ENCODE results near the gene FSIP1. TPM values are rescaled to one million over a fixed set of nuclear protein-coding genes. Genes with fewer than 3 reads are reported as not detected.

FSIP1 gene
- total RNA-seq, 1 donor from 2014 or later: 0.53 TPM

DNA sequence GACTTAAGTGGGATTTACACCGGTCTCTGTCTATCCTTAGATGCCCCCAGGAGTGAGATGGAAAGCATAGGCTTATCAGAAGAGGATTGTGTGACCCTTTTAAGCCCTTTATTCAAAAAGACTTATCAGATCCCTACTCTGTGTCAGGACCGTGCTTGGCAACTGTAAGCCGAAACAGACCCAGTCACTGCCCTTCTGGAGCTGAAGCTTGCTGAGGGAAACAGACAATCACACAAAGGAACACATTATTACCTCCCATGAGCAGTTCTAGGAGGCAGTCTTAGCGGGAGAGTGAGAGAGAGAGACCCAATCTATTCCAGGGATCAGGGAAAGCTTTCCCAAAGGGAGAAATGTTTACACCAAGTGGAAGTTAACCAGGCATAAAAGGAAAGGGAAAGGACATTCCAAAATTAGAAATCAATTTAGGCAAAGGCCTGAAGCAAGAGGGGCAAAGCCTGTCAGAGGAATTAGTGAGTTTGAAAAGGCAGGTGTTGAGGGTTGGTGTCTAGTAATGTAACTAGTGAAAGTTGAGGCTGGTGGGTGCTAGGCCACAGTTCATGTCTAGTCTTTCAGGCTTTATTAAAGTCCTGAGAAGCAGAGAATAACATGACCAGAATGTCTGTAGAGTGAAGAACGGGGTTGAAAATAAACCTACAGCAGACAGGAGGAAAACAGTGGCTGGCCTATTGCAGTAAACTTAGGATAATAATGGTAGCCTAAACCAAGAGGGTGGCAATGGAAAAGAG lies 115.1 kb downstream of the FSIP1 start:
- H3K9me3 Mint-ChIP-seq: no peaks in the 10 kb centered on the region
- TF ChIP-seq, protein P1, sequence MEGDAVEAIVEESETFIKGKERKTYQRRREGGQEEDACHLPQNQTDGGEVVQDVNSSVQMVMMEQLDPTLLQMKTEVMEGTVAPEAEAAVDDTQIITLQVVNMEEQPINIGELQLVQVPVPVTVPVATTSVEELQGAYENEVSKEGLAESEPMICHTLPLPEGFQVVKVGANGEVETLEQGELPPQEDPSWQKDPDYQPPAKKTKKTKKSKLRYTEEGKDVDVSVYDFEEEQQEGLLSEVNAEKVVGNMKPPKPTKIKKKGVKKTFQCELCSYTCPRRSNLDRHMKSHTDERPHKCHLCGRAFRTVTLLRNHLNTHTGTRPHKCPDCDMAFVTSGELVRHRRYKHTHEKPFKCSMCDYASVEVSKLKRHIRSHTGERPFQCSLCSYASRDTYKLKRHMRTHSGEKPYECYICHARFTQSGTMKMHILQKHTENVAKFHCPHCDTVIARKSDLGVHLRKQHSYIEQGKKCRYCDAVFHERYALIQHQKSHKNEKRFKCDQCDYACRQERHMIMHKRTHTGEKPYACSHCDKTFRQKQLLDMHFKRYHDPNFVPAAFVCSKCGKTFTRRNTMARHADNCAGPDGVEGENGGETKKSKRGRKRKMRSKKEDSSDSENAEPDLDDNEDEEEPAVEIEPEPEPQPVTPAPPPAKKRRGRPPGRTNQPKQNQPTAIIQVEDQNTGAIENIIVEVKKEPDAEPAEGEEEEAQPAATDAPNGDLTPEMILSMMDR (IDR thresholded peaks at IDR 0.05): no peak
- CTCF ChIA-PET: no interaction called here
- H3K4me3 Mint-ChIP-seq: no peak overlapping the region
- H3K36me3 Mint-ChIP-seq (ENCODE audit: low read depth): no peaks in the 10 kb centered on the region
- DNase-seq: no peak
- peaks cover 4% of the 10 kb centered on the region for H3K27me3 Mint-ChIP-seq
- POLR2A ChIA-PET: no interaction called here
- H3K4me1 Mint-ChIP-seq: no peaks in the 10 kb centered on the region
- no peak overlapping the region for H3K27ac Mint-ChIP-seq
- intact Hi-C loops (cut with micrococcal nuclease): no loop called here
- no peak for ATAC-seq (ENCODE audit: low read depth)

DNA sequence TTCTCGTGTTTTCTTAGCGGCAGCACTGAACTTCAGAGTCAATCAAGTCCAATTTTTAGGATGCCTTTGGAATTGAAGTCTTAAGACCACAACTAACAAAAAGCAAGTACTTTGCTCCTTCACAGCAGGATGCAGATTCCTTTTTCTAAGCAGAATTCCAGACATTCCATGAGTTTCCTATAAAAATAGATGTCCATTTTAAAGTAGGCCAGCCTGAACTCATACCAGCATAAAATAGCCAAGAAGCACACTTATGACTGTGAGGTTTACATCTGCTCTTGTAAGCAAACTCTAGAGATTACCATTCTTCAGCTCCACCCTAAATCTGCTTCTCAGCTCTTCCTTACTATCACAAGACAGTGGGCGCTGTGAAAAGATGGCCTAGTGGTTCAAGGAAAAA lies 116.0 kb downstream of the FSIP1 start:
- no peaks in the 10 kb centered on the region for H3K4me1 Mint-ChIP-seq
- H3K4me3 Mint-ChIP-seq: no peak overlapping the region
- ATAC-seq (ENCODE audit: low read depth) (no peak), DNase-seq (no peak)
- H3K27me3 Mint-ChIP-seq: peaks cover 4% of the 10 kb centered on the region
- TF ChIP-seq, protein P1 (IDR thresholded peaks at IDR 0.05): no peak
- no peaks in the 10 kb centered on the region for H3K9me3 Mint-ChIP-seq
- H3K36me3 Mint-ChIP-seq (ENCODE audit: low read depth): no peaks in the 10 kb centered on the region
- ChIA-PET CTCF (no interaction called here), POLR2A (no interaction called here)
- H3K27ac Mint-ChIP-seq: no peak overlapping the region
- intact Hi-C loops (cut with micrococcal nuclease): no loop called here

DNA sequence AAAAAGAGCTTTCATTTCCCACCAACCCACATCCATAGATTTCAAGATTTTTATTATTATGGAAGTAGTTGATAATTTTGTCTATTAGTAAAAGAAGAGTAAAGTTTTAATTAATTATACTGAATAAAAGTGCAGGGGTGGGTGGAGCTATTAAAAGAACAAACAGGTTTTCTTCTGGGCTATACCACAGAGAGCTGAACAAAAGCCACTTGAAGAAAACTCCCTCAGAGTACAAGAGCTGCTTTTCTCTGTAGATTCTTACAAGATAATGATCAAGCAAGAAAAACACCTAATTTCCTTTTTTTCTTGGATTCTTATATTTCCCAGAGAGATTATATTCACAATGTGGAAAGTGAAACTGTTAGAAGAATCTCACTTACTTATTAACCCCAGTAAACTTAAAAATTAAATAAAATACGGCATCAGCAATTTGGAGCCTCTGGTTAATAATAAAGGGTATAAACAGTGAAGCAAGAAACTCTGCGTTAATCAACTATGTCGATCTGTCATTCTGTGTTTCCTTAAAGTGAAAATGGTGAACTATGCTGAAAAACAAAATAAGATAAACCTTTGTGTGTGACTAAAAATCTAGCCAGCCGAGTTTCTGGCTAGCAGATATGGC lies 116.9 kb downstream of the FSIP1 start:
- TF ChIP-seq, protein P1 (IDR thresholded peaks at IDR 0.05): no peak
- Mint-ChIP-seq H3K4me1 (no peaks in the 10 kb centered on the region), H3K4me3 (no peak overlapping the region), H3K9me3 (no peaks in the 10 kb centered on the region), H3K27ac (no peak overlapping the region), H3K36me3 (ENCODE audit: low read depth) (no peaks in the 10 kb centered on the region), H3K27me3 (peaks cover 4% of the 10 kb centered on the region)
- intact Hi-C loops (cut with micrococcal nuclease): no loop called here
- ChIA-PET POLR2A (no interaction called here), CTCF (interaction anchor here (1.3 kb wide), 1 partner anchor 18 kb away, joined by 3 read pairs; no protein-coding TSS in a partner anchor)
- no peak for DNase-seq
- ATAC-seq (ENCODE audit: low read depth): no peak

DNA sequence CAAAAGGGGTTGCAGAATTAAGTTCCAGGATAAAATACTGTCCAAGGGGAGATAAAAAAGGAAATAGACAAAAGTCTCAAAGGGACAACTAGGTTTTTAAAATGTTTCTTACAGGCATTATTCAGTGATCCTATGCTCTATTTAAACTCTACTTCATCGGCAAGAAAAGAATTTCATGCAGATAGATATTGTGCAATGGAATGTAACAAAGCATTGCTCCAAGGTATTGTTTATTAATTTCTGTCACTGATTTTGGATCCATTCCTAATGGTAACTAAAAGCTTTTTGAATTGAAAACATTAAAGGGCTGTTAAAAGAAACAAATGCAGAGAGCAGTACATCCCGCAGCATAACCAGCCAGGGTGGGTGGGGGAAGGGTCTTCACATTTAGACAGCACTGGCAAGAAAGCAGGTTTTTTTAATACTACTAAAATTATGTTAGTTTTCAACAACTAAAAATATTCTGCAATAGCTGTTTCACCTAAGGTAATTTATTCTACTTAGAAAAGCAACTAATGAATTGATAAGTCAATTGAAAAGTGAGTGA lies 118.9 kb downstream of the FSIP1 start:
- H3K9me3 Mint-ChIP-seq: no peaks in the 10 kb centered on the region
- H3K36me3 Mint-ChIP-seq (ENCODE audit: low read depth): no peaks in the 10 kb centered on the region
- H3K4me1 Mint-ChIP-seq: no peaks in the 10 kb centered on the region
- H3K27me3 Mint-ChIP-seq: peaks cover 10% of the 10 kb centered on the region
- POLR2A ChIA-PET: no interaction called here
- CTCF ChIA-PET: no interaction called here
- DNase-seq (no peak), ATAC-seq (ENCODE audit: low read depth) (no peak)
- H3K27ac Mint-ChIP-seq: no peak overlapping the region
- no peak overlapping the region for H3K4me3 Mint-ChIP-seq
- intact Hi-C loops (cut with micrococcal nuclease): no loop called here
- TF ChIP-seq, protein P1 (IDR thresholded peaks at IDR 0.05): no peak

DNA sequence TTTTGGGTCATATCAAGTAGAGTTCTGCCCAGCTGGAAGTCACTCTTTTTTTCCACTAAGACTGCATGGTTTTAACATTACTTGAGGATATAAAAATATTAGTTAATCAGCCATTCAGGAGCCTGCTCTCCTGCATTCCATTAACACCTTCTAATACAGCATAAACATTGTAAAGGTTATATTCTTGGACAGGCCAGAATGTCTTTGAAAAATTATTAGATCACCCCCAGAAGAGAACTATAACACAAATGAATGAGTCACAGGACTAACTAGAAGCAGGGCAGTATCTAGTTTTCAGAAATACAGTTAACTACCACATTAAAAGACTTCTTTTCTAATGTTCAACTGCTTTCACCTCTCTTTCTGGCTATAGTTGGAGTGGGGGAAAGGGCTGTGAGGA lies 120.9 kb downstream of the FSIP1 start:
- Mint-ChIP-seq H3K4me1 (no peaks in the 10 kb centered on the region), H3K36me3 (ENCODE audit: low read depth) (no peaks in the 10 kb centered on the region), H3K9me3 (no peaks in the 10 kb centered on the region), H3K27ac (no peak overlapping the region), H3K27me3 (peaks cover 13% of the 10 kb centered on the region), H3K4me3 (no peak overlapping the region)
- POLR2A ChIA-PET: no interaction called here
- TF ChIP-seq, protein P1 (IDR thresholded peaks at IDR 0.05): no peak
- DNase-seq: no peak
- ATAC-seq (ENCODE audit: low read depth): no peak
- intact Hi-C loops (cut with micrococcal nuclease): no loop called here
- CTCF ChIA-PET: no interaction called here
